Natural killer cell (primary cell): ENCODE measurements around the gene CAMK2D. TPM values are rescaled to one million over a fixed set of nuclear protein-coding genes. Genes with fewer than 3 reads are reported as not detected.

ENCODE experiments used
- ATAC-seq, 3 donors: fragments of 150-1000 bp in 2 of 3; fragments of 200-7000 bp in 1 of 3; cut with Tn5 transposase; 1 replicate in 1 of 3; 2 replicates in 2 of 3; pipeline ENCODE4 v1.10.0; 2021; ENCODE audit warnings: mild to moderate bottlenecking in 2 of 3, moderate library complexity in 2 of 3
- DNase-seq, 2 donors: peaks; one replicate each; pipeline versions ENCODE4 v3.0.0 to v3.0.0-alpha.2; 2013 to 2021; ENCODE audit warnings: mixed read lengths in 1 of 2
- H3K27ac ChIP-seq: one replicate; pipeline ENCODE4 v1.5.1; 2013; ENCODE audit warnings: mild to moderate bottlenecking, low read length
- H3K27me3 ChIP-seq: one replicate; pipeline ENCODE4 v1.6.1; 2013; ENCODE audit warnings: low read length; ENCODE audit not compliant: control insufficient read depth, insufficient read depth
- H3K36me3 ChIP-seq: one replicate; pipeline ENCODE4 v1.6.1; 2013; ENCODE audit warnings: low read length; ENCODE audit not compliant: control insufficient read depth, insufficient read depth
- H3K4me1 ChIP-seq: one replicate; pipeline ENCODE4 v1.6.1; 2013; ENCODE audit warnings: low read length; ENCODE audit not compliant: control insufficient read depth, insufficient read depth
- H3K4me3 ChIP-seq: one replicate; pipeline ENCODE4 v1.5.1; 2013; ENCODE audit warnings: low read length
- H3K9me3 ChIP-seq: one replicate; pipeline ENCODE4 v1.6.1; 2013; ENCODE audit warnings: low read length; ENCODE audit not compliant: control insufficient read depth, insufficient read depth
- H3K27ac Mint-ChIP-seq, 2 donors: one replicate each; pipeline ENCODE4 v1.8.0; 2022; ENCODE audit warnings: mild to moderate bottlenecking in 2 of 2, mixed read lengths in 2 of 2, moderate library complexity in 1 of 2
- H3K27me3 Mint-ChIP-seq, 2 donors: one replicate each; pipeline ENCODE4 v1.8.0; 2022; ENCODE audit warnings: low read depth in 2 of 2, mixed read lengths in 2 of 2
- H3K36me3 Mint-ChIP-seq: one replicate; pipeline ENCODE4 v1.8.0; 2022; ENCODE audit warnings: mixed read lengths
- H3K4me1 Mint-ChIP-seq, 2 donors: one replicate each; pipeline ENCODE4 v1.8.0; 2022; ENCODE audit warnings: mixed read lengths in 2 of 2
- H3K4me3 Mint-ChIP-seq: one replicate; pipeline ENCODE4 v1.8.0; 2022; ENCODE audit warnings: mild to moderate bottlenecking, moderate library complexity, mixed read lengths
- H3K9me3 Mint-ChIP-seq, 2 donors: one replicate each; pipeline ENCODE4 v1.8.0; 2022; ENCODE audit warnings: mixed read lengths in 2 of 2
- CTCF ChIP-seq: fragments of 200-600 bp; IDR thresholded peaks from one replicate; pipeline ENCODE4 v1.8.0; 2022; ENCODE audit warnings: antibody characterized with exemption
- WGBS: methylation state at CpG from one replicate; pipeline ENCODE4 v1.1.7; 2013; ENCODE audit warnings: missing lambda C conversion rate; ENCODE audit not compliant: insufficient coverage; 5-methylcytosine and 5-hydroxymethylcytosine counted together
- intact Hi-C: fragments of 100-400 bp; cut with micrococcal nuclease; formaldehyde crosslinking; loops from one replicate; pipeline ENCODE4 v1.14.2; 2022
- total RNA-seq, 4 donors: library from RNA; stranded (reverse); fragments of 120-200 nt in 1 of 4; gene quantifications; one replicate each; pipeline versions ENCODE4 v1.2.3 to v1.2.4, GENCODE V29; 2013 to 2022

The CAMK2D gene
- total RNA-seq, 3 donors from 2014 or later (not counting 1 experiment from before 2014, with no cell fraction given), result 31.6 to 40.1 (median 34.5) TPM

GRCh38 chr4:113468165-113469022 lies 293.1 kb downstream of the CAMK2D start:
- H3K27ac Mint-ChIP-seq, result peak overlapping the region in 1 of 2 donors; percentile 11
- H3K4me1 Mint-ChIP-seq, result peaks cover 0 to 12% of the 10 kb centered on the region in 2 donors
- H3K36me3 ChIP-seq, result peaks cover 3% of the 10 kb centered on the region
- no peaks in the 10 kb centered on the region for H3K9me3 Mint-ChIP-seq
- intact Hi-C loops, result no loop called here
- ATAC-seq, result no peak
- no peaks in the 10 kb centered on the region for H3K9me3 ChIP-seq
- H3K4me3 Mint-ChIP-seq, result no peak overlapping the region
- no peak for DNase-seq
- H3K4me3 ChIP-seq, result no peak overlapping the region
- H3K4me1 ChIP-seq, result no peaks in the 10 kb centered on the region
- TF ChIP-seq CTCF, result no peak
- WGBS, result 83% methylated on average over 6 of the region's 8 CpGs
- no peaks in the 10 kb centered on the region for H3K36me3 Mint-ChIP-seq
- no peak overlapping the region for H3K27ac ChIP-seq
- H3K27me3 ChIP-seq, result no peaks in the 10 kb centered on the region
- no peaks in the 10 kb centered on the region for H3K27me3 Mint-ChIP-seq

GRCh38 chr4:113467581-113467980 lies 294.0 kb downstream of the CAMK2D start:
- no peak overlapping the region for H3K27ac Mint-ChIP-seq
- Histone ChIP-seq H3K27ac (no peak overlapping the region), H3K9me3 (no peaks in the 10 kb centered on the region), H3K36me3 (peaks cover 3% of the 10 kb centered on the region), H3K27me3 (no peaks in the 10 kb centered on the region), H3K4me1 (no peaks in the 10 kb centered on the region), H3K4me3 (no peak overlapping the region)
- no peaks in the 10 kb centered on the region for H3K27me3 Mint-ChIP-seq
- H3K4me1 Mint-ChIP-seq, result peaks cover 0 to 12% of the 10 kb centered on the region in 2 donors
- no peak overlapping the region for H3K4me3 Mint-ChIP-seq
- intact Hi-C loops, result no loop called here
- no peak for DNase-seq
- TF ChIP-seq CTCF, result no peak
- H3K36me3 Mint-ChIP-seq, result no peaks in the 10 kb centered on the region
- no peaks in the 10 kb centered on the region for H3K9me3 Mint-ChIP-seq
- no peak for ATAC-seq
- WGBS, result no CpG with 5 or more reads among the region's 2 CpGs

- no peak for DNase-seq
- no peak overlapping the region for H3K27ac Mint-ChIP-seq
- intact Hi-C loops, result no loop called here
- Histone ChIP-seq H3K4me1 (no peaks in the 10 kb centered on the region), H3K9me3 (no peaks in the 10 kb centered on the region), H3K36me3 (peaks cover 26% of the 10 kb centered on the region), H3K27me3 (no peaks in the 10 kb centered on the region), H3K4me3 (no peak overlapping the region), H3K27ac (no peak overlapping the region)
- no peaks in the 10 kb centered on the region for H3K4me1 Mint-ChIP-seq
- H3K4me3 Mint-ChIP-seq, result no peak overlapping the region
- no peaks in the 10 kb centered on the region for H3K9me3 Mint-ChIP-seq
- no peak for TF ChIP-seq CTCF
- WGBS, result 100% methylated on average over 1 of the region's 1 CpG
- no peaks in the 10 kb centered on the region for H3K36me3 Mint-ChIP-seq
- no peaks in the 10 kb centered on the region for H3K27me3 Mint-ChIP-seq
- no peak for ATAC-seq
These were observed 299.3 kb downstream of the CAMK2D start for GRCh38 chr4:113462286-113462685.

GRCh38 chr4:113461281-113461680 lies 300.3 kb downstream of the CAMK2D start:
- ATAC-seq (no peak), DNase-seq (no peak)
- intact Hi-C loops, result no loop called here
- peaks cover 4% of the 10 kb centered on the region for H3K36me3 Mint-ChIP-seq
- Histone ChIP-seq H3K4me1 (no peaks in the 10 kb centered on the region), H3K4me3 (no peak overlapping the region), H3K9me3 (no peaks in the 10 kb centered on the region), H3K27me3 (no peaks in the 10 kb centered on the region), H3K27ac (no peak overlapping the region), H3K36me3 (peaks cover 36% of the 10 kb centered on the region)
- H3K9me3 Mint-ChIP-seq, result no peaks in the 10 kb centered on the region
- H3K27me3 Mint-ChIP-seq, result no peaks in the 10 kb centered on the region
- no peak for TF ChIP-seq CTCF
- no peak overlapping the region for H3K4me3 Mint-ChIP-seq
- H3K4me1 Mint-ChIP-seq, result no peaks in the 10 kb centered on the region
- no peak overlapping the region for H3K27ac Mint-ChIP-seq
